HG02885 (cell line): ENCODE data around the gene HNRNPAB.
"Not testable (repeated sequence)": the region's sequence is repeated elsewhere in the genome, so short reads cannot be mapped to it uniquely, and the experiment has no call there.

Experiments
- ATAC-seq: cut with Tn5 transposase; IDR thresholded peaks from one replicate; pipeline ENCODE4 v1.9.1; 2021; ENCODE audit warnings: mild to moderate bottlenecking; ENCODE audit not compliant: unreplicated experiment, poor library complexity

Gene HNRNPAB

DNA sequence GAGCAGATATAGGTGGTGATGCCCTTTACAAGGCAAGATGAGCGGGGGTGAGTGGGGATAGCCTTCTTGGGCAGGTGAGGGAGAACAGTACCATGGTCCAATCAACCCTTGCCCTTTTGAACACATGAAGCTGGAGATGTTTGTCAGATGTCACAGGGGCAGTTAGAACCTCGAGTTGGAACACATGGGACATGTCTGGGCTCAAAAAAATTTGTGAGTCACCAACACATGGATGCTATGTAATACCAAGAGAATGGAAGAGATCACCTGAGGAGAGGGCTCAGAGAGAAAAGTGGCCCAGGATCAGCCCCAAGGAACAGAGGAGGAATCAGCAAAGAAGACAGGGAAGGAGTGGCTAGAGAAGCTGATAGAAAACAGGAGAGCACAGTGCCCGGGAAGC is 23.6 kb downstream of the HNRNPAB start:
- ATAC-seq: no peak

DNA sequence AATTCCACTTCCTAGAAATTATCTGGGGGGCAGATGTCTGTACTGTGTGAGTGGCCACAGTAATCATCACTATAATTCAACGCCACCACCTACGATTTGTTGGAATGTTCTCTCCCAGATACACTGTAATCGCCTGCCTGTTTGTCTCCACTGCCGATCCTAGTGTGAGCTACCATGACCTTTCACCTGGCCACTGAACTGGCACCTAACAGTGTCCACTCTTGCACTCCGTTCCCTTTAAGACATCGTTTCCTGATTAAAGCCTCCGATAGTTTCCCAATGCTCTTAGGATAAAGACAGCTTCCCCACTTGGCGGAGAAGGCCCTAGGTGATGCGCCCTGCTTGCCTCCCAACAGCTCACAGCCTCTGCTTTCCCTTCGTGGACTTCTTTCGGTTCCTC is 24.3 kb downstream of the HNRNPAB start:
- ATAC-seq: no peak

DNA sequence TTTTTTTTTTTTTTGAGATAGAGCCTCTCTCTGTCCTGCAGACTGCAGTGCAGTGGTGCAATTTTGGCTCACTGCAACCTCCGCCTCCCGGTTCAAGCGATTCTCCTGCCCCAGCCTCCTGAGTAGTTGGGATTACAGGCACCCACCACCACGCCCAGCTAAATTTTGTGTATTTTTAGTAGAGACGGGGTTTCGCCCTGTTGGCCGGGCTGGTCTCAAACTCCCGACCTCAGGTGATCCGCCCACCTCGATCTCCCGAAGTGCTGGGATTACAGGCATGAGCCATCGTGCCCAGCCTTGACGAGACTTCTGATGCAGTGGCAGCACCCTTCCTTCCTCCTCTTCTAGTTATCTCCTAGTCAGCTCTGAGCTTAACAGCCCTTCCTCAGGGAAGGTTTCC is 24.8 kb downstream of the HNRNPAB start:
- not testable (repeated sequence) for ATAC-seq

DNA sequence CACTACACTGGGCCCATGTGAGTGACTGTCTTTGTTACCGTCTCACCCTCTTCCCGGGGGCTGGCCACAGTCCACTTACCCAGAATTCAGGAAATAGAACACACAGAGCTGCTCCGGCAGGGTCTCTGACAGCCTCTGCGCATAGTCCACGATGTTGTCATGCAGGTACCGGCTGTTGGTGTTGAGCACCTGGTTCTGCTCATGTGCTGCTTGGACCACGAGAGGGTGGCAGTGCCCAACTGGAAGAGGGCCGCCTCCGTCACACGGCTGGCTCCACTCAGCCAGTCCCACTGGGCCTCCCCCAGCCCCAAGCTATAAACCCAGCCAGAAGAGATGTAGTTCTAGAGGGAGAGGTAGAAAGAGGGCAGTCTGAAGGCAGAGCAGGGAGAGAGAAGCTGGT is 25.5 kb downstream of the HNRNPAB start:
- ATAC-seq: no peak

DNA sequence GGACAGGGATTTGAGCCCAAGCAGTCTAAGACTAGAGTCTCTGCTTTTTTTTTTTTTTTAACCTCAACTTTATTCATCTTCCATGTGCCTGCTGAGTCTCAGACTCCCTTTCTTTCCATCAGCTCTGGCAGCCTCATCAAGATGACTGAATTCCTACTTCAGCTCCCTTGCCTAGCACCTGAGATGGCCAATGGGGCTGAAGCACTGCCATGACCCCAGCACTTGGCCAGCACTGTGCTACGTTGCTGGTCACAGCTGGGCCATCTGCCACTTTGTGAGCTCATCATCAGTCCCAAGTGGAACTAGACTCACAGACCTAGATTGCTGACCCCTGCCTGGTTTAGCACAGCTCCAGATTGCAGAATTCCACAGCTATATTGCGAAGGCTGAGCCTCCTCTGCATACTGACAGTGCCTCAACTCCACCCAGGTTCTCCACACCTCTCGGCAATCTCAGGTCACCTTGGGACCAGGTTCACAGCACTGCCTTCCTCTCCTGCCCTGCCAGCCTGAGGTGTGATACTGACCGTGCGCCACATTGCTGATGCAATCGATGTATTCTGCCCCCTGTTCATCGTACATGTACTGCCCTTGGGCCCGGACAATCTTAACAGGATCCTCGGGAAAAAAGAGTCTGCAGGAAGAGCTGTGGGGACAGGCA is 26.7 kb downstream of the HNRNPAB start:
- ATAC-seq: no peak

DNA sequence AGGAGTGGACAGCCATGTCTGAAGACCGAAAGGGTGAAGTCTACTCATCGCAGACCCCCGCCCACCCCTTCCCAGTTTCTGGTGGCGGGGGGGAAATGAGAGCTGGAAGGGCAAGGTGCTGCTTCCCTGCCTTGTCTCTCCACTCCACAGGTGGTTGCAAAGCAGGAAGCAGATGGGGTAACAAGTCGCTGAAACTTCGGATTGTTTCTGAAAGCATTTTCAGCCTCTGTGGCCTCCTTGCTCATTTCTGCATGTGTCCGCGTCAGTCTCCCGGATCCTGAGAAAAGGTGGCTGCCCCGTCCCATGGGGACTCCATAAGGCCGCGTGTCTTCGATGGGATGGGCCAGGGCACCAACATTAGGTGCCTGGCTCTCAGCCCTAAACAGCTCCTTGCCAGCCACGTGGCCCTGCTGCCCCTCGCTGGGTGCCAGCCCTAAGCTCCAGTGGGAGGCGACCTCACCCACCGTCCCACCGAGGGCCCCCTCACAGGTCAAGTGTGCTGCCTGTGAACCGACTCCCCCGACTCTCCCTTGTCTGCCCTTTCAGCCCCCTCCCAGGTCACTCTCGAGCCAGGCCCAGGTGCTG is 27.3 kb downstream of the HNRNPAB start:
- ATAC-seq: no peak

DNA sequence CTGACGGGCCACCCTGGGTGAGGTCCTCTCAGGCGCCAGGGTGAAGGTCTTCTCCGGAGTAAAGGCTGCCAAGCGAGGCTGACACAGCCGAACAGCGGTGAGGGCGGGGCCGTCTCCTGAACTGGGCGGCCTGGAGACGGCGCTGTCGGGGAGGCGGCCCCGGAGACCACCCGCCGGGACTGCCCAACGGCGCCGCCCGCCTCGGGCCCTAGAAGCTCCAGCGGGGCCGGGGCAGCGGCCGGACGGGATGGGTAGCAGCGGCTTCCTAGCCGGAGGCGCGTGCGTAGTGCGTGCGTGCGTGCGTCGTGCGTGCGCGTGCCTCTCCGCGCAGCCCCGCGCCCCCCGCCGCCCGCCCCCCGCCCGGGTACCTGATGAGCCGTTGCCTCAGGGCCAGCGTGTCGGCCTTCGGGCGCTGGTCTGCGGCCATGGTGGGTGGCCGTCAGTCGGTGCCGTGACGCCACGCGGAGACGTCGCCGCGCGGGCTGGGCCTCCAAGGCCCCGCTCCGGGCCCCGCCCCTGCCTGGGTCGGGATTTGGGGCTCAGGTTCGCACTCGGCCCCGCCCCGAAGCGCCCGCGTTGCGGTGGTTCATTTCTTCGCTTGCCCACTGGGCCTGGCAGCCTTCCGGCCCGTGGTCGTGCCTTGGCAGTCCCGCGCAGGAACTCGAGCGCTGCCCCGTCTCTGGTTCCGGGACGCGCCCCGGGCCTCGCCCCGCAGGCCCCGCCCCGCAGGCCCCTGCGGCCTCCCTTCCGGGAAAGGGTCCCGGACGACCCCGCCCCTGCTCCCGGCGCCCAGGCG is 28.0 kb downstream of the HNRNPAB start, which contains the start of gene PHYKPL:
Gene PHYKPL (minus strand): TSS at position 679 of the 796 bp plus-strand sequence. CDS start 252 bp downstream, at position 427.
- ATAC-seq: peak; percentile 69

DNA sequence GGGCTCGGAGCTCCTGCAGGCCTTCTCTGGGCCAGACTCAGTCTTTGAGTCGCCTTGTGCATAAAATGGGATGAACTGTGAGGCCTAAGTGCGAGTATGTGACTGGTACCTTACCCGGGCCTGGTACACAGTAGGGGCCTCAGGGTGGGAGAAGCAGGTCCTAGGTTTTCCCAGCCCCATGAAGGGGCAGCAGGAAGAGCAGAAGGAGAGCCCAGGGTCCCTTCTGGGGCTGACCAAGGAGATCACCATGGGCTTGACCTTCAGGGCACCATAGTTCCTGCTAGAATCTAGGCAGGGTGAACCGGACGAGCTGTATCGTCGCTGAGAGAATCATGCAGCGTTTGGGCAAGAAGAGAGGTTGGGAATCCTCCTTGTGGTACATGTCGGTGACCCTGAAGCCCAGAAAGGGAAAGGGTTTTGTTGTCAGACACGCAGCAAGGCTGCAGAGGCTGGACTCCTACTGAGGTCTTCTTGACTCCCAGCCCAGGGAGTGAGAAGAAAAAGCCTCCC is 28.6 kb downstream of the HNRNPAB start:
- ATAC-seq: no peak

DNA sequence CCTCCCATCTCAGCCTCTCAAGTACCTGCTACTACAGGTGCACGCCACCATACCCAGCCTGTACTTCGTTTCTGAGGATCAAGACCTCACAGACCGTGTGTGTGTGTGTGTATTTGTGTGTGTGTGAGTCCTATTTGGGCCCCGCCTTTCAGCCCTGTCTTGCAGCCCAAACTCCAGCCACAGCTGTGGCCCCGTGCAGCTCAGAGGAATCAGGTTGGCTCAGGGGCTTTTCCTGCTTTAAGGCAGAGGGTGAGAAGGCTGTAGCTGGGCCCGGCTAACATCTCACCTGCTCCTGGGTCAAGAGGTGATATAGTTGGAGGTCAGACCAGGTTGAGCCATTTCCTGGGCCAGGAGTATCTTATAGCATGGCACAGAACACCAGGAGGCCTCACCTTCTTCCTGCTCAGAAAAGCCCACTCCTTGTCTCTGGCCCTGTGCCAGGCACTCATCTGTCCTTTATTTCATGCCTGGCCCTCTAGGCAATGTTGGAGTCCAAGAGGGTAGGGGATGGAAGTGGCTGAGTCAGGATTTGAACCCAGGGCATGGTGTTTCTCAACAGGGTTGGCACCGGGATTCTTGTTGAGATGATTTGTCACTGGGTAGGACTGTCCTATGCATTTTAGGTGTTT is 29.9 kb downstream of the HNRNPAB start:
- ATAC-seq: no peak

DNA sequence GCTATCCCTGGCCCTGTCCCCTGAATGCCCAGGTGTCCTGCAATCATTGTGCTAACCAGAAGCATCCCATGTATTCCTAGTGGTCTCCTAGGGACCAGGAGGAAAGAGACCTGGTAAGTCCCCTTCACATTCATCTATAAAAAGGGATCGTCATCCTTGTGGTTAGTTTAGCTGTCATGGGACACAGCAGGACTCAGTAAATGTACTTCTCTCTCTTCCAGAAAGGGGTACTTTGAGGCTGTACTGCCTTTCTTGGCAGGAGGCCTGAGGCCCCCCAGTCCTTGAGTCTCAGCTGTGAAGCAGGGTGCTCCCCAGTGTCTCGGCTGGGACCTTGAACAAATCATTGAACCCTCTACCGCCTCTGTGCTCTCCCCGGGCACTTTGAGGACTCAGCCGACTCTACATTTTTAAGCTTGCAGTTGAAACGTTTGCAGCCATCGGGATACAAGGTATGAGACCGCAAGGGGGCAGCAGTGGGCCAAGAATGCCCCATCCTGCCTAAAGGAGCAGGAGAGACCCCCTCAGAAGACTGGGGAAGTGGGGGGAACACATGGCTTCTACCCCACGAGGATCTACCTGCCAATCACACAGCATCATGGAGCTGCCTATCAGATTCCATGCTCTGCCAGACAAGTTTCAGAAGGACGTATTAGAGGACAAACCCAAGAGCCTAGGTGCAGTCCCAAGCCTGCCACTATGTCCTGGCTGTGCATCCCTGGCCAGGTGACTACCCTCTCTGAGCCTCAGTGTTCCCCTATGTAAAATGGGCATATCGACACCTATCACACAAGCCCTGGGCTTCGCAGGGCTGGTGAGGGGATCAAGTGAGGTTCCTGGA is 30.6 kb downstream of the HNRNPAB start:
- peak; percentile 27 for ATAC-seq

DNA sequence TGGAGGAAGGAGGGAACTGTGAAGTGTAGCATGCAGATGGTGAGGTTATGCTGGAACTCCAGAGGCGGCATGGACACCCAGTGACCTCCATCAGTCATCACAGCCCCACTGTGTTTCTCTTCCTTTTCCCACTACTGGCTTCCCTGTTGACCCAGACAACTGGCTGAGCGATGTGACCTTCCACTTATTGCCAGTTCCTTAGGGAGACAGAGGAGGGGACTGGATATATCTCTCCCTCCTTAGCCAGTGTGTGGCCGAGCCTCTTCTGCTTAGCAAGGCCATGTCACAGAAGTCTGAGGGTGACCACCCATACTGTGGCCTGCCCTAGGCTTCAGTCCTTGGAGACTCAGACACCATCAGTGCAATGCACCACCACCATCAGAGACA is 31.2 kb downstream of the HNRNPAB start:
- ATAC-seq: no peak

DNA sequence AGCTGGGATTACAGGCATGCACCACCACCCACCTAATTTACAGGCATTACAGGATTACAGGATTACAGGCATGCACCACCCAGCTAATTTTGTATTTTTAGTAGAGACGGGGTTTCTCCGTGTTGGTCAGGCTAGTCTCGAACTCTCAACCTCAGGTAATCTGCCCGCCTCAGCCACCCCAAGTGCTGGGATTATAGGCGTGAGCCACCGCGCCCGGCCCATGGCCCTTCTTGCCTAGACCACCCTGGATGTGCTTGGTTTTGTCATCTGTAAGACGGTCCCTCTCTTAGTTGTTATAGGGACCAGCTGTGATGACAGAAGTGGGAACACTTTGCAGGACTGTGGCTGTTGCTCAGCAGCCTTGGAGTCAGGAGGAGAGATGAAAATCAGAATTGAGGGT is 31.8 kb downstream of the HNRNPAB start:
- ATAC-seq: no peak

DNA sequence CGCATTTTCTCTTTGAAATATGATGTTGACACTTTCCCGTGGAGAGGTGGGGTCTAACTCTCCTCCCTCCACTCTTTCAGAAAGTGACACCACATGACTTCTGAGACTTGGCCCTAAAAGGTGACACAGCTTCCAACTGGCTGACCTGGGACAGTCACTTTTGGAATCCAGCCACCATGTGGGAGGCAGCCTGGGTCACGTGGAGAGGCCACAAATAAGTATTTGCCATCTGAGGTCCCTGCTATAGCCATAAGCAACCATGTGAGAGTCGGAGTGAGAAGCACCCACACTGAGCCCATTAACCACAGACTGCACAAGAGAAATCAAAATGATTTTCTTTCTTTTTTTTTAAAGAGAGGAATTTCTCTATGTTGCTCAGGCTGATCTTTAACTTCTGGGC is 32.3 kb downstream of the HNRNPAB start:
- ATAC-seq: no peak

DNA sequence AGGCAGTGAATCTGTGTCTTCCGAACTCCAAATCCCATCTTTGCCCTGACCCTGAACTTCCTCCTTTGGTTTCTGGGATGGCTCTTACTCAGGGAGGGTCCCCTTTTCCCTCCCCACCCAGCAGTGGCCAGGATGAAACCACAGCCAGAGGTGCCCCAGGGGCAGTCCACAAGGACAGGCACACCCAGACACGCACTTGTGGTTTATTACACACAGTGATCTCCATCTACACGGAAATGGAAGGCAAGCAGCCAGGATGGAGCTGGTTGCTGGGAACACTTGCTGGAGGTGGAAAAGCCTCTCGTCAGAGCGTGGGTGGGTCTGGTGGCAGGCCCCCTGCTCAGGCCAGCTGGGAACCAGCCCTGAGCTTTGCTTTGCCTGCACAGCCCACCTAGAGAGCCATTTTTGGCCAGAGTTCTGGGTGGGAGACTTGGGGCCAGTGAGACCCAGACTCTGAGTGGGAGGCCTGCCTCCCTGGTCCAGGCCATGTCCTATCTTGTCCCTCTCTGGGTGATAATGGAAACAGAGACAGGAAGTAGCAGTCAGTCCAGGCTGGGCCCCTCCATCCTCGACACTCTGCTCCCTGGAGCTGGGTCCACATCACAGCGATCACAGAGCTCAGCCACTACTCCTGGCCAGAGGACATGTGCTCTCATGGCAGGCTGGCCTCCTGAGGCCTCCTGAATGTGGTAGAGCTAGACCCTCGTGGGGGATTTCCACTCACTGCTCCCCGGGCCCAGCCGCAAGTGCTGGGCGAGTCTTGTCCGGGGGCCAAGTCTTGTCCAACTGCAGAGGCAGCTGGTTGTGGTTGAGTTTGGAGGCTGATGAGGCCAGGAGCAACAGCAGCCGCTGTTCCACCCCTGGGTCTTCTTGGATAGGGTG is 33.3 kb downstream of the HNRNPAB start:
- ATAC-seq: no peak

DNA sequence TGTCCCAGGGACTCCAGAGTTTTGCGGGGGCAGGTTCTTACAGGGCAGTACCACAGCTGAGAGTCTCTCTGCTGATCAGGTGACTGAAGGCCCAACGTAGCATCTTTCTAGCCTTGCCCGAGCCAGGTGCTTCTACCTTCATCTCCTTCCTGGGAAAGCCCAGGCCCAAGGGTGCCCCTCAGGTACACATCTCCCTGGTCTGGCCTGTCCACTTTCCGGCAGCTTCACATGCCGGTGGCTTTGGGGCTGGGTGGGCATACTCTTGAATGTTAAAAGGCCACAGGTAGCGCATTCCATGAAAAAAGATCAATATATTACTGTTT is 33.9 kb downstream of the HNRNPAB start:
- ATAC-seq: no peak

DNA sequence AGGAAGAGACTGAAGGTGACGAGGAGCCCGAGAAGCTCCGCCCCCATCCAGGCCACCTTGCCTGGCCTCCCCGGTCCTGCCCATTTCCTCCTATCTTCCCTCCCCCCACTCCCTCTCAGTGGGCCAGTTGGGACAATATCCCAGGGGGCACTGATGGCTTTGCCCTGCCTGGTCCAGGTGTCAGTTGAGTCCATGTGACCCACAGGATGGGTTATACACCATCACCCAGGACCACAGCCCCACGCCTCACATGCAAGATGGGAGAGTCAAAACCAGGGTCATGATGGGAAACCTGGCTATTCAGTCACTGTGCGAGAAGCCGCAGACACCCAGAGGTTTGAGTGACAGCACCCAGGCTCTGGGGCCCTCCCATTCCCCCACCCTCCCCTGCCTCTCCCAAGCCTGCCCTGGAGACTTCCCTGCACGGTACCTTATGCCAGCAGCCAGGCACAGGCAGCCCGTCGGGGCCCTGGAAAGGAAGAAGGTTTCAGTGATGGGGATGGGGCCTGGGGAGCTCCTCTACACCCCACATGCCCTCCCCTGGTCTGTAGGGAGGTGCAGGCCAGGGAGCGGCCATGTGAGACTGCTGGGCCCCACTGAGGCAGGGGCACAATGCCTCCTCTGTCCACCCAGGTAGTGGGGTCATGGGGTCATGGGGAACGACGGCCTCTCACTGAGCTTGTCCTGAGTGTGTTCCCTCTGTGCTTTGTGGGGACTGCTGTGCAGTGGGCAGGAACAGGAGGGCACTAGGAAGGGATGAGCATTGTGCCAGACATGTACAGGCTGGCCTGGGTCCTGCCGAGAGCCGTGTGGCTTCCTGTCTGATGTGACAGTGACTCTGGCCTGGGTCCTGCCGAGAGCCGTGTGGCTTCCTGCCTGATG is 34.6 kb downstream of the HNRNPAB start:
- no peak for ATAC-seq

DNA sequence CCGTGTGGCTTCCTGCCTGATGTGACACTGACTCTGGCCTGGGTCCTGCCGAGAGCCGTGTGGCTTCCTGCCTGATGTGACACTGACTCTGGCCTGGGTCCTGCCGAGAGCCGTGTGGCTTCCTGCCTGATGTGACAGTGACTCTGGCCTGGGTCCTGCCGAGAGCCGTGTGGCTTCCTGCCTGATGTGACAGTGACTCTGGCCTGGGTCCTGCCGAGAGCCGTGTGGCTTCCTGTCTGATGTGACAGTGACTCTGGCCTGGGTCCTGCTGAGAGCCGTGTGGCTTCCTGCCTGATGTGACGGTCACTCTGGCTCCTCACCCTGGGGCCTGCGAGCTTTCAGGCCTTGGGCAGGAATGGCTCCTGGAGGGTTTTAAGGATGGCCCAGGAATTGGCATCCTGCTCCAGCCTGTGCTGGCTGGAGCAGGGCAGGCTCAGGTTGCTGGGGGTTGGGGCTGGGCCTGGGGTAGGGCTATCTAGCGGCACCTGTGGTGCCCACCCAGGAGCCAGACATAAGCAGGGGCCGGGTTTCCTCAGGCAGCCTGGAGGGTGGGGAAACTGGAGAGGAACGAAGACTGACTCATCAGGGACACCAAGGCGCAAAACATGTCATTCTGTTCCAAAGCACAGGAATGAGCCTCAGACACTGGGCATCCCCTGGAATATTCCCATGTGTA is 35.4 kb downstream of the HNRNPAB start:
- not testable (repeated sequence) for ATAC-seq

DNA sequence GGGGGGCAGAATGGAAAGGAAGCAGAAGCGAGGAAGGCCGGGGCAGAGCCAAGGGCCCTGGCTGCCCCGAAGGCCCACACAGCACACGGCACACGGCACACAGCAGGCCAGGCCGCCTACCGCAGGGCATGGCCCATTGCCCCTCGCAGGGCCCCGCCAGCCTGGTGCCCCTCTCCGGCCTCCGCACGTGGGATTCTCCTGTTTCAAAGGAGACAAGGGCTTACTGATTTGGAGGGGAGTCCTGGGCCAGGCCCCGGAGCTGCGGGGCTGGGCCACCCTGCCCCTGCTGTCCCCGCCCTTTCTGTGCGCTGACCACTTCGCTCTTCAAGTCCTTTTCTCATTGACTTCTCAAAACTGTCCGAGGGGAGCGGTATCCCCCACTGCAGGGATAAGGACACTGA is 36.0 kb downstream of the HNRNPAB start:
- ATAC-seq: no peak
